Esophagus muscularis mucosa (tissue), 4 donors: ENCODE measurements around the gene RELB. TPM values are rescaled to one million over a fixed set of nuclear protein-coding genes. Genes with fewer than 3 reads are reported as not detected.

Experiments
- DNase-seq: peaks from one replicate; pipeline ENCODE4 v3.0.0-alpha.2; 2017; ENCODE audit errors: extremely low spot score
- H3K27ac ChIP-seq, 4 donors: fragments of 200-600 bp; sonication (generic); replicated peaks in 1 of 4; 1 replicate in 3 of 4; 2 replicates in 1 of 4; pipeline ENCODE4 v1.5.1; 2016 to 2019; ENCODE audit warnings: mild to moderate bottlenecking in 1 of 4
- H3K27me3 ChIP-seq, 4 donors: fragments of 200-600 bp; sonication (generic); one replicate each; pipeline versions ENCODE4 v1.5.1 to v1.6.0; 2016 to 2019
- H3K36me3 ChIP-seq, 4 donors: fragments of 200-600 bp; sonication (generic); one replicate each; pipeline ENCODE4 v1.5.1; 2016 to 2019
- H3K4me1 ChIP-seq, 4 donors: fragments of 200-600 bp; sonication (generic); one replicate each; pipeline ENCODE4 v1.5.1; 2016 to 2019
- H3K4me3 ChIP-seq, 4 donors: fragments of 200-600 bp; sonication (generic); 1 replicate in 2 of 4; 2 replicates in 2 of 4; pipeline ENCODE4 v1.5.1; 2016 to 2019; ENCODE audit warnings: mild to moderate bottlenecking in 4 of 4, moderate library complexity in 1 of 4
- H3K9me3 ChIP-seq, 4 donors: fragments of 200-600 bp; sonication (generic); 1 replicate in 3 of 4; 2 replicates in 1 of 4; pipeline ENCODE4 v1.5.1; 2016 to 2019
- EP300 ChIP-seq: sonication (generic); formaldehyde crosslinking; IDR thresholded peaks from one replicate; pipeline ENCODE4 v1.6.1; 2017; ENCODE audit warnings: antibody characterized with exemption
- POLR2A ChIP-seq: fragments of 450-650 bp; IDR thresholded peaks from one replicate; pipeline ENCODE4 v1.6.1; 2017; ENCODE audit warnings: antibody characterized with exemption, moderate library complexity, mild to moderate bottlenecking, low read depth
- POLR2AphosphoS5 ChIP-seq, 2 donors: sonication (generic); formaldehyde crosslinking; IDR thresholded peaks; one replicate each; pipeline ENCODE4 v1.6.1; 2017; ENCODE audit warnings: antibody characterized with exemption in 2 of 2
- WGBS: methylation state at CpG from one replicate; pipeline ENCODE4 v1.1.5; 2018; 5-methylcytosine and 5-hydroxymethylcytosine counted together
- intact Hi-C: fragments of 100-400 bp; cut with DNase I; formaldehyde crosslinking; loops from one replicate; pipeline ENCODE4 v1.15.1; 2023
- small RNA-seq, 3 donors: library from RNA; depleted of rRNA; stranded (forward); fragments of <200 nt; gene quantifications; one replicate each; pipeline ENCODE3, GENCODE V24; 2016
- total RNA-seq, 4 donors: library from RNA; depleted of rRNA; stranded (reverse); fragments of >200 nt; gene quantifications; one replicate each; pipeline versions ENCODE4 v1.1.0 to v1.2.1, GENCODE V29; 2016
- TF ChIP-seq, protein P1 (sequence below), 3 experiments: fragments of 200-600 bp in 2 of 3; fragments of 450-650 bp in 1 of 3; sonication (generic) in 2 of 3; IDR thresholded peaks; one replicate each; pipeline ENCODE4 v1.5.1; 2017 to 2019; ENCODE audit warnings: antibody characterized with exemption in 3 of 3, mild to moderate bottlenecking in 2 of 3, moderate library complexity in 1 of 3

Gene RELB
- total RNA-seq, 4 donors from 2014 or later, result 5.8 to 15.9 (median 7.5) TPM

DNA sequence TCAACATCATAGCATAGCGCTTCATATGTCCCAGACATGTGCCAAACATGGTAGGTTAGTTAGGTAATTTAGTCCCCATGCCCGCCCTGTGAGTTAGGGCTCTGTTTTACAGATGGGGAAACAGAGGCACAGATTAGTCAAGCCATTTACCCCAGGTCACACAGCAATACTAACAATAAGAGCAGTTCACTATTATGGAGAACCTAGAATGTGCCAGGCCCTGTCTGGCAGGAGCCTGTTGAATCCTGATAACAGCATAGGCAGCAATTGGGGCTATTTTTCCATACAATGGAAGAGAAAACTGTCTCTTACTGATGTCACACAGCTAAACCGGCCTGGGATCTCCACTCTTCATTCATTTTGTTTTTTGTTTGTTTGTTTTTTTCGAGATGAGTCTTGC is 85.2 kb downstream of the RELB start:
- Histone ChIP-seq H3K36me3 (peaks cover 0 to 74% (median 45%) of the 10 kb centered on the region in 4 donors), H3K4me1 (peaks cover 7 to 10% (median 10%) of the 10 kb centered on the region in 4 donors), H3K4me3 (no peak overlapping the region), H3K27ac (no peak overlapping the region), H3K9me3 (no peaks in the 10 kb centered on the region), H3K27me3 (no peaks in the 10 kb centered on the region)
- intact Hi-C loops, result no loop called here
- TF ChIP-seq, protein P1, sequence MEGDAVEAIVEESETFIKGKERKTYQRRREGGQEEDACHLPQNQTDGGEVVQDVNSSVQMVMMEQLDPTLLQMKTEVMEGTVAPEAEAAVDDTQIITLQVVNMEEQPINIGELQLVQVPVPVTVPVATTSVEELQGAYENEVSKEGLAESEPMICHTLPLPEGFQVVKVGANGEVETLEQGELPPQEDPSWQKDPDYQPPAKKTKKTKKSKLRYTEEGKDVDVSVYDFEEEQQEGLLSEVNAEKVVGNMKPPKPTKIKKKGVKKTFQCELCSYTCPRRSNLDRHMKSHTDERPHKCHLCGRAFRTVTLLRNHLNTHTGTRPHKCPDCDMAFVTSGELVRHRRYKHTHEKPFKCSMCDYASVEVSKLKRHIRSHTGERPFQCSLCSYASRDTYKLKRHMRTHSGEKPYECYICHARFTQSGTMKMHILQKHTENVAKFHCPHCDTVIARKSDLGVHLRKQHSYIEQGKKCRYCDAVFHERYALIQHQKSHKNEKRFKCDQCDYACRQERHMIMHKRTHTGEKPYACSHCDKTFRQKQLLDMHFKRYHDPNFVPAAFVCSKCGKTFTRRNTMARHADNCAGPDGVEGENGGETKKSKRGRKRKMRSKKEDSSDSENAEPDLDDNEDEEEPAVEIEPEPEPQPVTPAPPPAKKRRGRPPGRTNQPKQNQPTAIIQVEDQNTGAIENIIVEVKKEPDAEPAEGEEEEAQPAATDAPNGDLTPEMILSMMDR (IDR thresholded peaks at IDR 0.05), result no peak
- TF ChIP-seq POLR2A (no peak), POLR2AphosphoS5 (IDR thresholded peaks at IDR 0.05) (no peak), EP300 (no peak)
- WGBS, result 87% methylated on average over 4 of the region's 4 CpGs
- no peak for DNase-seq

DNA sequence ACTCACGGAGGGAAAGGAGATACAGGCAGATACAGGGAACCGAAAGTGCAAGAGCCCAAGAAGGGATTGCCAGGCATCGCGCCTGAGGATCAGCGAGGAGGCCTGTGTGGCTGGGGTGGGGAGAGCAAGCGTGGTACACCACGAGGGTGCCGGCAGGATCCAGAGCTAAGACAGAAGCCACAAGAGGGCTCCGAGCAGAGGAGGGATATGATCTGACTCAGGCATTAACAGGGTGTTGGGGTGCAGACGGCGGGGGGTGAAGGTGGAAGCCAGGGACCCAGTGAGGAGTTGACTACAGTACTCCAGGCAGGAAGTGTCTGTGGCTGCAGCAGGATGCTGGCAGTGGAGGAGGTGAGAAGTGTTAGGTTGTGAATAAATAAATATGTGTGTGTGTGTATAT is 86.3 kb downstream of the RELB start:
- TF ChIP-seq, protein P1 (IDR thresholded peaks at IDR 0.05), result no peak
- TF ChIP-seq POLR2A (no peak), POLR2AphosphoS5 (IDR thresholded peaks at IDR 0.05) (no peak), EP300 (no peak)
- Histone ChIP-seq H3K27ac (no peak overlapping the region), H3K9me3 (no peaks in the 10 kb centered on the region), H3K4me1 (peaks cover 7 to 18% (median 18%) of the 10 kb centered on the region in 4 donors), H3K4me3 (no peak overlapping the region), H3K27me3 (no peaks in the 10 kb centered on the region), H3K36me3 (peaks cover 0 to 64% (median 36%) of the 10 kb centered on the region in 4 donors)
- intact Hi-C loops, result no loop called here
- DNase-seq, result no peak
- WGBS, result 72% methylated on average over 11 of the region's 11 CpGs

Small RNAs within 50 kb of the gene (small RNA-seq; reads per million reads assigned to genes)
- gene RNU6-611P, result 0 reads per million in 3 donors

Other genes with a start within 250 kb of the RELB start
- gene CBLC, start 223.6 kb upstream of the RELB start, total RNA-seq, result under 1 TPM in 2 of 4 donors, not detected in 2; 0.34 to 0.50 TPM
- 10 to 100 TPM; 32.4 to 76.5 (median 56.6) TPM for gene BCAM, start 192.4 kb upstream of the RELB start, total RNA-seq
- 10 to 100 TPM; 34.5 to 72.4 (median 60.1) TPM for gene NECTIN2, start 155.2 kb upstream of the RELB start, total RNA-seq
- gene TOMM40, start 110.2 kb upstream of the RELB start, total RNA-seq, result 10 to 100 TPM; 29.1 to 49.9 (median 41.0) TPM
- 10 to 100 TPM; 20.3 to 47.3 (median 37.2) TPM for gene APOE, start 95.7 kb upstream of the RELB start, total RNA-seq
- 1 to 10 TPM in 1 of 4 donors, not detected in 3; 2.5 TPM for gene APOC1, start 86.9 kb upstream of the RELB start, total RNA-seq
- not detected for gene APOC4, start 59.2 kb upstream of the RELB start, total RNA-seq
- not detected for gene APOC2, start 55.4 kb upstream of the RELB start, total RNA-seq
- 100 to 1,000 TPM in 2 of 4 donors, 10 to 100 TPM in 2; 46.6 to 154 (median 79.5) TPM for gene CLPTM1, start 46.1 kb upstream of the RELB start, total RNA-seq
- gene CLASRP, start 37.6 kb downstream of the RELB start, total RNA-seq, result 10 to 100 TPM; 20.7 to 59.8 (median 32.9) TPM
- gene ZNF296, start 75.0 kb downstream of the RELB start, total RNA-seq, result under 1 TPM in 2 of 4 donors, not detected in 2; 0.17 to 0.23 TPM
- gene GEMIN7, start 77.8 kb downstream of the RELB start, total RNA-seq, result 10 to 100 TPM; 12.3 to 19.1 (median 15.3) TPM
- gene PPP1R37, start 91.7 kb downstream of the RELB start, total RNA-seq, result 10 to 100 TPM; 21.0 to 46.7 (median 28.3) TPM
- gene NKPD1, start 159.5 kb downstream of the RELB start, total RNA-seq, result under 1 TPM in 1 of 4 donors, not detected in 3; 0.26 TPM
- gene TRAPPC6A, start 176.8 kb downstream of the RELB start, total RNA-seq, result 10 to 100 TPM; 18.3 to 27.0 (median 19.4) TPM
- 10 to 100 TPM in 3 of 4 donors, 1 to 10 TPM in 1; 5.4 to 21.9 (median 16.1) TPM for gene BLOC1S3, start 177.3 kb downstream of the RELB start, total RNA-seq
- gene EXOC3L2, start 243.9 kb downstream of the RELB start, total RNA-seq, result 1 to 10 TPM in 3 of 4 donors, under 1 TPM in 1; 0.42 to 3.6 (median 2.5) TPM
- gene MARK4, start 249.8 kb downstream of the RELB start, total RNA-seq, result 10 to 100 TPM; 17.4 to 36.9 (median 27.5) TPM